GM21737 (cell line): ENCODE results near the gene TOMM5.

Source experiments
- ATAC-seq: cut with Tn5 transposase; IDR thresholded peaks from one replicate; pipeline ENCODE4 v1.9.1; 2021; ENCODE audit warnings: mild to moderate bottlenecking, moderate library complexity; ENCODE audit not compliant: unreplicated experiment

TOMM5 gene

GRCh38 chr9:37592108-37592951 is at the start of gene TOMM5:
Gene TOMM5, minus strand, starts transcription at chr9:37592597. Its CDS starts 65 bp downstream, at chr9:37592532.
- peak; percentile 92 for ATAC-seq

GRCh38 chr9:37641331-37641730 is 48.9 kb upstream of the TOMM5 start:
- ATAC-seq = no peak

GRCh38 chr9:37640246-37640645 is 47.8 kb upstream of the TOMM5 start:
- ATAC-seq = no peak

GRCh38 chr9:37639841-37640240 is 47.4 kb upstream of the TOMM5 start:
- no peak for ATAC-seq

GRCh38 chr9:37639109-37639762 is 46.8 kb upstream of the TOMM5 start:
- no peak for ATAC-seq

- ATAC-seq = no peak
Observed at GRCh38 chr9:37636511-37637448, 44.4 kb upstream of the TOMM5 start.

- no peak for ATAC-seq
Observed at GRCh38 chr9:37635808-37636207, 43.4 kb upstream of the TOMM5 start.

- no peak for ATAC-seq
Observed at GRCh38 chr9:37632479-37632878, 40.1 kb upstream of the TOMM5 start.

GRCh38 chr9:37626708-37627292 is 34.4 kb upstream of the TOMM5 start:
- ATAC-seq = no peak

GRCh38 chr9:37625758-37626147 is 33.4 kb upstream of the TOMM5 start:
- no peak for ATAC-seq

- no peak for ATAC-seq
Observed at GRCh38 chr9:37625036-37625757, 32.8 kb upstream of the TOMM5 start.

- ATAC-seq = no peak
Observed at GRCh38 chr9:37624073-37624472, 31.7 kb upstream of the TOMM5 start.

GRCh38 chr9:37623267-37623666 is 30.9 kb upstream of the TOMM5 start:
- ATAC-seq = no peak

GRCh38 chr9:37622462-37622861 is 30.1 kb upstream of the TOMM5 start:
- ATAC-seq = no peak

- ATAC-seq = no peak
Observed at GRCh38 chr9:37621273-37622121, 29.1 kb upstream of the TOMM5 start.

GRCh38 chr9:37620396-37620795 is 28.0 kb upstream of the TOMM5 start:
- ATAC-seq = no peak

GRCh38 chr9:37619806-37620205 is 27.4 kb upstream of the TOMM5 start:
- ATAC-seq = no peak

GRCh38 chr9:37618817-37619216 is 26.4 kb upstream of the TOMM5 start:
- ATAC-seq = no peak

GRCh38 chr9:37617832-37618231 is 25.4 kb upstream of the TOMM5 start:
- ATAC-seq = no peak
